A549 (cell line): ENCODE measurements around the gene DTNA. TPM values are rescaled to one million over a fixed set of nuclear protein-coding genes. Genes with fewer than 3 reads are reported as not detected.
"Not testable (repeated sequence)": the region's sequence is repeated elsewhere in the genome, so short reads cannot be mapped to it uniquely, and the experiment has no call there.

ENCODE experiments used
- ATAC-seq, 2 experiments: fragments of 200-7000 bp in 1 of 2; fragments of >200 bp in 1 of 2; cut with Nextera tagmentation in 1 of 2; cut with Tn5 transposase in 1 of 2; 3 replicates each; pipeline versions ENCODE4 v1.8.0 to v1.9.1; 2018 to 2020; ENCODE audit warnings: mild to moderate bottlenecking in 1 of 2, moderate library complexity in 1 of 2
- CTCF ChIA-PET: fragments of 300-600 bp; sonication (Branson Sonifier 250); formaldehyde crosslinking; extraction: SDS; loops from one replicate; lab custom pipeline; 2021; ENCODE audit warnings: antibody characterized with exemption, inconsistent platforms; lab: Yijun Ruan, JAX
- POLR2A ChIA-PET: fragments of 350-600 bp; formaldehyde crosslinking; extraction: SDS; loops from one replicate; lab custom pipeline; 2021; ENCODE audit warnings: antibody characterized with exemption, inconsistent platforms; lab: Yijun Ruan, JAX
- DNase-seq, 2 experiments: peaks; one replicate each; pipeline versions ENCODE4 v3.0.0 to v3.0.0-alpha.2; 2011 to 2016; ENCODE audit warnings: low read depth in 1 of 2, low spot score in 1 of 2
- FAIRE-seq: peaks from 2 replicates; lab custom pipeline; 2011; peaks lifted over from hg19 to GRCh38; lab: Jason Lieb, UNC
- H3K27ac ChIP-seq, 2 experiments: fragments of >200 bp; sonication (Bioruptor Twin); formaldehyde crosslinking; 3 replicates each; pipeline ENCODE4 v1.5.1; 2016 to 2017
- H3K4me1 ChIP-seq: fragments of >200 bp; sonication (Bioruptor Twin); formaldehyde crosslinking; 3 replicates; pipeline ENCODE4 v1.6.1; 2016
- H3K4me2 ChIP-seq: fragments of >200 bp; sonication (Bioruptor Twin); formaldehyde crosslinking; 3 replicates; pipeline ENCODE4 v1.6.1; 2016
- H3K4me3 ChIP-seq: fragments of >200 bp; sonication (Bioruptor Twin); formaldehyde crosslinking; 3 replicates; pipeline ENCODE4 v1.5.1; 2016
- H3K9me3 ChIP-seq: fragments of >200 bp; sonication (Bioruptor Twin); formaldehyde crosslinking; 3 replicates; pipeline ENCODE4 v1.6.1; 2016
- BHLHE40 ChIP-seq: IDR thresholded peaks from 2 replicates; pipeline ENCODE4 v1.6.1; 2012; ENCODE audit warnings: low read depth, low read length, inconsistent platforms
- CBX2 ChIP-seq: fragments of 200-600 bp; sonication (generic); IDR thresholded peaks from 2 replicates; pipeline ENCODE4 v1.6.1; 2016; ENCODE audit warnings: low read depth, mild to moderate bottlenecking, borderline replicate concordance
- CBX8 ChIP-seq: fragments of 200-600 bp; sonication (generic); IDR thresholded peaks from 2 replicates; pipeline ENCODE4 v1.6.1; 2016
- CHD2 ChIP-seq: fragments of 150-350 bp; IDR thresholded peaks from 2 replicates; pipeline ENCODE4 v1.6.1; 2014; ENCODE audit warnings: low read length; ENCODE audit not compliant: partially characterized antibody
- CHD4 ChIP-seq: fragments of 200-600 bp; sonication (generic); IDR thresholded peaks from 2 replicates; pipeline ENCODE4 v1.6.1; 2016; ENCODE audit warnings: antibody characterized with exemption, mild to moderate bottlenecking, borderline replicate concordance
- EHMT2 ChIP-seq: fragments of 200-600 bp; sonication (generic); IDR thresholded peaks from 2 replicates; pipeline ENCODE4 v1.6.1; 2016; ENCODE audit warnings: antibody characterized with exemption, low read depth, mild to moderate bottlenecking, moderate library complexity
- ESRRA ChIP-seq: fragments of 150-350 bp; IDR thresholded peaks from 2 replicates; pipeline ENCODE4 v1.6.1; 2014; ENCODE audit warnings: mild to moderate bottlenecking, low read length, borderline replicate concordance
- GATA3 ChIP-seq: IDR thresholded peaks from 2 replicates; pipeline ENCODE4 v1.6.1; 2012; ENCODE audit warnings: borderline replicate concordance
- HOXB13 ChIP-seq: fragments of 250-450 bp; sonication (Bioruptor Pico); IDR thresholded peaks from 2 replicates; pipeline ENCODE4 v1.5.0; 2020; ENCODE audit warnings: low read depth, mild to moderate bottlenecking, moderate library complexity
- JUN ChIP-seq, 2 experiments: fragments of >200 bp; sonication (Bioruptor Twin); formaldehyde crosslinking; IDR thresholded peaks; 2 replicates in 1 of 2; 3 replicates in 1 of 2; pipeline ENCODE4 v1.6.1; 2016 to 2017
- MYC ChIP-seq: IDR thresholded peaks from 2 replicates; pipeline ENCODE4 v1.6.1; 2012; ENCODE audit warnings: mild to moderate bottlenecking, inconsistent platforms, low read length, improper control_type of control experiment, borderline replicate concordance
- NFE2L2 ChIP-seq: fragments of 150-350 bp; conservative IDR thresholded peaks from 2 replicates; pipeline ENCODE4 v1.6.1; 2014; ENCODE audit warnings: low read length
- NR3C1 ChIP-seq: fragments of >200 bp; sonication (Bioruptor Twin); formaldehyde crosslinking; IDR thresholded peaks from 3 replicates; pipeline ENCODE4 v1.6.1; 2017
- POLR2AphosphoS2 ChIP-seq: conservative IDR thresholded peaks from 2 replicates; pipeline ENCODE4 v1.6.1; 2012; ENCODE audit warnings: low read length, improper control_type of control experiment, inconsistent platforms
- RARB ChIP-seq: fragments of 250-450 bp; sonication (Bioruptor Pico); IDR thresholded peaks from 2 replicates; pipeline ENCODE4 v1.8.0; 2021; ENCODE audit warnings: mild to moderate bottlenecking, moderate library complexity
- RNF2 ChIP-seq: fragments of 200-600 bp; sonication (generic); IDR thresholded peaks from 2 replicates; pipeline ENCODE4 v1.6.1; 2016; ENCODE audit warnings: low read depth, mild to moderate bottlenecking, antibody characterized with exemption, moderate library complexity, borderline replicate concordance
- TFCP2L1 ChIP-seq: fragments of 250-450 bp; sonication (Bioruptor Pico); IDR thresholded peaks from 2 replicates; pipeline ENCODE4 v1.5.0; 2021; ENCODE audit warnings: mild to moderate bottlenecking
- TP53 ChIP-seq: fragments of 250-450 bp; sonication (Bioruptor Pico); IDR thresholded peaks from 2 replicates; pipeline ENCODE4 v1.5.0; 2021; ENCODE audit warnings: mild to moderate bottlenecking, moderate library complexity
- whole genome bisulfite sequencing: methylation state at CpG from one replicate; pipeline ENCODE4 v1.1.6; 2017; ENCODE audit errors: missing lambda C conversion rate; 5-methylcytosine and 5-hydroxymethylcytosine counted together
- polyA plus RNA-seq, 4 experiments: library from polyadenylated mRNA; depleted of rRNA in 3 of 4; stranded (reverse); fragments of >200 nt; fragmentation: RNase III in 1 of 4; extraction: RNeasy Plus Mini Kit Qiagen cat#74134 plus additional on column Dnase treatment in 1 of 4; gene quantifications; 2 replicates in 3 of 4; 3 replicates in 1 of 4; pipeline ENCODE4 v1.2.3, GENCODE V29; 2011 to 2017
- TF ChIP-seq, protein P1 (sequence below): fragments of >200 bp; sonication (Bioruptor Twin); formaldehyde crosslinking; IDR thresholded peaks from 3 replicates; pipeline ENCODE4 v1.5.1; 2016
- TF ChIP-seq, protein P2 (sequence below): fragments of >200 bp; sonication (Bioruptor Twin); formaldehyde crosslinking; IDR thresholded peaks from 3 replicates; pipeline ENCODE4 v1.6.1; 2016

Gene DTNA
- polyA plus RNA-seq, 2 of the 4 experiments (the other 2 are of a cell fraction), result 0.12 TPM; not detected in 1

- ChIA-PET CTCF (interaction anchor here (1.2 to 2.1 kb wide), 3 partner anchors 16 to 23 kb away, joined by 3 to 6 read pairs (median 3); no protein-coding TSS in a partner anchor), POLR2A (no interaction called here)
- Histone ChIP-seq H3K4me1 (no peaks in the 10 kb centered on the region), H3K9me3 (no peaks in the 10 kb centered on the region), H3K4me3 (no peak overlapping the region), H3K4me2 (no peak overlapping the region), H3K27ac (no peak overlapping the region)
- FAIRE-seq (no peak), ATAC-seq (no peak), DNase-seq (no peak)
- WGBS, result 28% methylated on average over 3 of the region's 3 CpGs
- TF ChIP-seq NFE2L2 (peak; percentile 80), HOXB13 (CRISPR knock-in tag) (no peak)
Measured at GRCh38 chr18:34676816-34677574, 33.1 kb upstream of the DTNA start.

- FAIRE-seq, H3K4me3 ChIP-seq, H3K27ac ChIP-seq, DNase-seq, H3K4me2 ChIP-seq, H3K4me1 ChIP-seq, CTCF ChIA-PET, H3K9me3 ChIP-seq, POLR2A ChIA-PET, ATAC-seq: not testable (repeated sequence)
- 11% methylated on average over 3 of the region's 3 CpGs for WGBS
Measured at GRCh38 chr18:34689750-34690149, 20.3 kb upstream of the DTNA start.

DNA sequence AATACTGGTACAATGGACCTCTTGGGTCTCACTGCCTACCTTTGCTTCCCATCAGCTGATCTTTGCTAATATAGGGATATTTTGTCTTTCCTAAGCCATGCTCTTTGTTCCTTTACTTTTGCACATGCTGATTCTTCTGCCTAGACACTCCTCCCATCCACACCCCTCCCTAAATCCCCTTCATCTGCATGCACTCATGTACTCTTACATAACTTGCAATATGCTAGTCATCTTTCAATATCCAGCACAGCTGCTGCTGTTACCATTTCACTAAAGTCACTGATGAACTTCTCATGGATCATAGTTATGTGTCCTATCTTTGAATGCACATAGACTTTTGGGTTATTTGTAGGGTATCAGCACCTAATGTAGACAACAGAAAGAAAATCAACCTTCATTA is 18.5 kb upstream of the DTNA start:
- Histone ChIP-seq H3K4me1 (no peaks in the 10 kb centered on the region), H3K9me3 (no peaks in the 10 kb centered on the region), H3K27ac (no peak overlapping the region), H3K4me2 (no peak overlapping the region), H3K4me3 (no peak overlapping the region)
- FAIRE-seq, result no peak
- ChIA-PET POLR2A (no interaction called here), CTCF (no interaction called here)
- no peak for DNase-seq
- ATAC-seq, result no peak
- TF ChIP-seq GATA3 (no peak), EHMT2 (no peak), POLR2AphosphoS2 (no peak), CHD4 (no peak), BHLHE40 (no peak), HOXB13 (CRISPR knock-in tag) (no peak), RNF2 (no peak), ESRRA (no peak)

GRCh38 chr18:34694591-34695165 is 15.4 kb upstream of the DTNA start:
- no peak overlapping the region for H3K27ac ChIP-seq
- H3K4me1 ChIP-seq, result no peaks in the 10 kb centered on the region
- POLR2A ChIA-PET, result no interaction called here
- ATAC-seq (no peak), DNase-seq (no peak), FAIRE-seq (no peak)
- no peaks in the 10 kb centered on the region for H3K9me3 ChIP-seq
- no peak for TF ChIP-seq JUN (IDR thresholded peaks at IDR 0.05)
- TF ChIP-seq TP53 (CRISPR knock-in tag), result no peak
- no peak for TF ChIP-seq NR3C1
- no peak for TF ChIP-seq MYC
- TF ChIP-seq TFCP2L1 (CRISPR knock-in tag), result no peak
- H3K4me2 ChIP-seq, result no peak overlapping the region
- CTCF ChIA-PET, result interaction anchor here (1.0 to 1.3 kb wide), 2 partner anchors 32 to 34 kb away, joined by 3 to 4 read pairs; no protein-coding TSS in a partner anchor
- no peak overlapping the region for H3K4me3 ChIP-seq
- WGBS, result 27% methylated on average over 5 of the region's 5 CpGs

- H3K4me2 ChIP-seq, result no peak overlapping the region
- FAIRE-seq (no peak), DNase-seq (no peak)
- H3K4me3 ChIP-seq, result no peak overlapping the region
- CTCF ChIA-PET, result interaction anchor here (1.0 to 1.3 kb wide), 2 partner anchors 33 to 35 kb away, joined by 3 to 4 read pairs; no protein-coding TSS in a partner anchor
- H3K4me1 ChIP-seq, result no peaks in the 10 kb centered on the region
- TF ChIP-seq POLR2AphosphoS2 (no peak), RNF2 (no peak), CHD4 (no peak), CBX8 (no peak), CHD2 (no peak), EHMT2 (no peak), BHLHE40 (no peak), JUN (IDR thresholded peaks at IDR 0.05) (no peak), CBX2 (no peak), RARB (no peak)
- TF ChIP-seq, protein P1, sequence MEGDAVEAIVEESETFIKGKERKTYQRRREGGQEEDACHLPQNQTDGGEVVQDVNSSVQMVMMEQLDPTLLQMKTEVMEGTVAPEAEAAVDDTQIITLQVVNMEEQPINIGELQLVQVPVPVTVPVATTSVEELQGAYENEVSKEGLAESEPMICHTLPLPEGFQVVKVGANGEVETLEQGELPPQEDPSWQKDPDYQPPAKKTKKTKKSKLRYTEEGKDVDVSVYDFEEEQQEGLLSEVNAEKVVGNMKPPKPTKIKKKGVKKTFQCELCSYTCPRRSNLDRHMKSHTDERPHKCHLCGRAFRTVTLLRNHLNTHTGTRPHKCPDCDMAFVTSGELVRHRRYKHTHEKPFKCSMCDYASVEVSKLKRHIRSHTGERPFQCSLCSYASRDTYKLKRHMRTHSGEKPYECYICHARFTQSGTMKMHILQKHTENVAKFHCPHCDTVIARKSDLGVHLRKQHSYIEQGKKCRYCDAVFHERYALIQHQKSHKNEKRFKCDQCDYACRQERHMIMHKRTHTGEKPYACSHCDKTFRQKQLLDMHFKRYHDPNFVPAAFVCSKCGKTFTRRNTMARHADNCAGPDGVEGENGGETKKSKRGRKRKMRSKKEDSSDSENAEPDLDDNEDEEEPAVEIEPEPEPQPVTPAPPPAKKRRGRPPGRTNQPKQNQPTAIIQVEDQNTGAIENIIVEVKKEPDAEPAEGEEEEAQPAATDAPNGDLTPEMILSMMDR, result no peak
- TF ChIP-seq, protein P2, sequence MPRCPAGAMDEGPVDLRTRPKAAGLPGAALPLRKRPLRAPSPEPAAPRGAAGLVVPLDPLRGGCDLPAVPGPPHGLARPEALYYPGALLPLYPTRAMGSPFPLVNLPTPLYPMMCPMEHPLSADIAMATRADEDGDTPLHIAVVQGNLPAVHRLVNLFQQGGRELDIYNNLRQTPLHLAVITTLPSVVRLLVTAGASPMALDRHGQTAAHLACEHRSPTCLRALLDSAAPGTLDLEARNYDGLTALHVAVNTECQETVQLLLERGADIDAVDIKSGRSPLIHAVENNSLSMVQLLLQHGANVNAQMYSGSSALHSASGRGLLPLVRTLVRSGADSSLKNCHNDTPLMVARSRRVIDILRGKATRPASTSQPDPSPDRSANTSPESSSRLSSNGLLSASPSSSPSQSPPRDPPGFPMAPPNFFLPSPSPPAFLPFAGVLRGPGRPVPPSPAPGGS, result no peak
- TF ChIP-seq, all 56 proteins: peak for 0
- Histone ChIP-seq H3K9me3 (no peaks in the 10 kb centered on the region), H3K27ac (no peak overlapping the region)
- 40% methylated on average over 5 of the region's 5 CpGs for WGBS
- ATAC-seq, result no peak
- POLR2A ChIA-PET, result no interaction called here
Measured at GRCh38 chr18:34695310-34695709, 14.8 kb upstream of the DTNA start.
